Adipocyte (in vitro differentiated cells): Measurements from ENCODE around the gene FAM111A.
A peak's percentile ranks its signal among the peaks of the same experiment; 100 is the strongest.

ENCODE experiments used
- DNase-seq: peaks from one replicate; pipeline ENCODE4 v3.0.0-alpha.2; 2015; ENCODE audit warnings: low read depth
- H3K27me3 ChIP-seq: replicated peaks from 2 replicates; pipeline ENCODE4 v1.7.0; 2013; ENCODE audit warnings: mild to moderate bottlenecking, low read length, moderate library complexity; ENCODE audit not compliant: control insufficient read depth, insufficient read depth
- H3K36me3 ChIP-seq: 2 replicates; pipeline ENCODE4 v1.7.0; 2013; ENCODE audit warnings: low read length, mild to moderate bottlenecking, moderate library complexity; ENCODE audit not compliant: control insufficient read depth, insufficient read depth, severe bottlenecking
- H3K4me1 ChIP-seq: 2 replicates; pipeline ENCODE4 v1.7.0; 2013; ENCODE audit warnings: mild to moderate bottlenecking, low read length, moderate library complexity; ENCODE audit not compliant: control insufficient read depth, insufficient read depth
- H3K4me3 ChIP-seq: 2 replicates; pipeline ENCODE4 v1.7.0; 2013; ENCODE audit warnings: mild to moderate bottlenecking, low read length, moderate library complexity
- H3K9ac ChIP-seq: 2 replicates; pipeline ENCODE4 v1.7.0; 2013; ENCODE audit warnings: mild to moderate bottlenecking, low read length, moderate library complexity
- H3K9me3 ChIP-seq: 2 replicates; pipeline ENCODE4 v1.7.0; 2013; ENCODE audit warnings: mild to moderate bottlenecking, low read length, moderate library complexity; ENCODE audit not compliant: control insufficient read depth

FAM111A gene

GRCh38 chr11:59181746-59182456, 39.2 kb downstream of the FAM111A start:
- H3K27me3 ChIP-seq = no peaks in the 10 kb centered on the region
- H3K4me3 ChIP-seq = no peak overlapping the region
- peaks cover 19% of the 10 kb centered on the region for H3K36me3 ChIP-seq
- H3K9ac ChIP-seq = no peak overlapping the region
- H3K9me3 ChIP-seq = no peaks in the 10 kb centered on the region
- no peak for DNase-seq
- peaks cover 45% of the 10 kb centered on the region for H3K4me1 ChIP-seq

GRCh38 chr11:59182457-59183151, 39.9 kb downstream of the FAM111A start:
- no peak overlapping the region for H3K9ac ChIP-seq
- no peaks in the 10 kb centered on the region for H3K27me3 ChIP-seq
- DNase-seq = no peak
- H3K4me1 ChIP-seq = peaks cover 49% of the 10 kb centered on the region
- H3K9me3 ChIP-seq = no peaks in the 10 kb centered on the region
- H3K36me3 ChIP-seq = peaks cover 19% of the 10 kb centered on the region
- no peak overlapping the region for H3K4me3 ChIP-seq

GRCh38 chr11:59183771-59184170, 41.1 kb downstream of the FAM111A start:
- no peak overlapping the region for H3K9ac ChIP-seq
- H3K9me3 ChIP-seq = no peaks in the 10 kb centered on the region
- H3K36me3 ChIP-seq = peaks cover 19% of the 10 kb centered on the region
- H3K4me1 ChIP-seq = peaks cover 55% of the 10 kb centered on the region
- peak; percentile 84 for DNase-seq
- no peak overlapping the region for H3K4me3 ChIP-seq
- no peaks in the 10 kb centered on the region for H3K27me3 ChIP-seq

- H3K9ac ChIP-seq = no peak overlapping the region
- H3K4me1 ChIP-seq = peaks cover 65% of the 10 kb centered on the region
- H3K27me3 ChIP-seq = no peaks in the 10 kb centered on the region
- no peak for DNase-seq
- no peak overlapping the region for H3K4me3 ChIP-seq
- H3K36me3 ChIP-seq = peaks cover 19% of the 10 kb centered on the region
- no peaks in the 10 kb centered on the region for H3K9me3 ChIP-seq
These were observed 42.2 kb downstream of the FAM111A start for GRCh38 chr11:59184691-59185339.

GRCh38 chr11:59185386-59185945, 42.8 kb downstream of the FAM111A start:
- Histone ChIP-seq H3K4me1 (peaks cover 71% of the 10 kb centered on the region), H3K4me3 (peak overlapping the region; percentile 12), H3K9me3 (no peaks in the 10 kb centered on the region)

GRCh38 chr11:59186130-59186594, 43.5 kb downstream of the FAM111A start:
- H3K27me3 ChIP-seq = no peaks in the 10 kb centered on the region
- H3K9me3 ChIP-seq = no peaks in the 10 kb centered on the region
- H3K4me1 ChIP-seq = peaks cover 72% of the 10 kb centered on the region
- H3K4me3 ChIP-seq = peak overlapping the region; percentile 12
- DNase-seq = peak; percentile 26
- H3K36me3 ChIP-seq = peaks cover 29% of the 10 kb centered on the region
- peak overlapping the region; percentile 52 for H3K9ac ChIP-seq

More at GRCh38 chr11:59185386-59185945, 42.8 kb downstream of the FAM111A start:
- DNase-seq = peak; percentile 57
- no peaks in the 10 kb centered on the region for H3K27me3 ChIP-seq
- peaks cover 22% of the 10 kb centered on the region for H3K36me3 ChIP-seq
- H3K9ac ChIP-seq = peak overlapping the region; percentile 52

- peak overlapping the region; percentile 1 for H3K9ac ChIP-seq
- H3K4me3 ChIP-seq = no peak overlapping the region
- H3K4me1 ChIP-seq = peaks cover 72% of the 10 kb centered on the region
- H3K27me3 ChIP-seq = no peaks in the 10 kb centered on the region
- DNase-seq = no peak
- peaks cover 32% of the 10 kb centered on the region for H3K36me3 ChIP-seq
- no peaks in the 10 kb centered on the region for H3K9me3 ChIP-seq
These were observed 44.4 kb downstream of the FAM111A start for GRCh38 chr11:59187035-59187434.

GRCh38 chr11:59187587-59187986, 44.9 kb downstream of the FAM111A start:
- DNase-seq = peak; percentile 75
- Histone ChIP-seq H3K4me3 (no peak overlapping the region), H3K36me3 (peaks cover 32% of the 10 kb centered on the region), H3K4me1 (peaks cover 72% of the 10 kb centered on the region), H3K9me3 (no peaks in the 10 kb centered on the region), H3K9ac (peak overlapping the region; percentile 1), H3K27me3 (no peaks in the 10 kb centered on the region)

GRCh38 chr11:59188954-59189353, 46.3 kb downstream of the FAM111A start:
- H3K36me3 ChIP-seq = peaks cover 38% of the 10 kb centered on the region
- H3K9ac ChIP-seq = peak overlapping the region; percentile 26
- no peaks in the 10 kb centered on the region for H3K9me3 ChIP-seq
- peaks cover 66% of the 10 kb centered on the region for H3K4me1 ChIP-seq
- DNase-seq = no peak
- H3K27me3 ChIP-seq = no peaks in the 10 kb centered on the region
- no peak overlapping the region for H3K4me3 ChIP-seq

- peaks cover 56% of the 10 kb centered on the region for H3K4me1 ChIP-seq
- H3K36me3 ChIP-seq = peaks cover 49% of the 10 kb centered on the region
- H3K9ac ChIP-seq = peak overlapping the region; percentile 64
- H3K27me3 ChIP-seq = no peaks in the 10 kb centered on the region
- H3K4me3 ChIP-seq = no peak overlapping the region
- DNase-seq = no peak
- H3K9me3 ChIP-seq = no peaks in the 10 kb centered on the region
These were observed 47.3 kb downstream of the FAM111A start for GRCh38 chr11:59189986-59190385.

GRCh38 chr11:59191095-59191494, 48.4 kb downstream of the FAM111A start:
- Histone ChIP-seq H3K36me3 (peaks cover 60% of the 10 kb centered on the region), H3K4me3 (no peak overlapping the region), H3K27me3 (no peaks in the 10 kb centered on the region), H3K9ac (no peak overlapping the region), H3K9me3 (no peaks in the 10 kb centered on the region), H3K4me1 (peaks cover 45% of the 10 kb centered on the region)
- no peak for DNase-seq
